RWPE1 (cell line): Measurements from ENCODE around the gene AK2.

ENCODE experiments used
- CTCF ChIA-PET: fragments of 350-600 bp; sonication (Branson Sonifier 250); formaldehyde crosslinking; extraction: SDS; loops from one replicate; lab custom pipeline; 2021; lab: Yijun Ruan, JAX
- POLR2A ChIA-PET: fragments of 400-600 bp; formaldehyde crosslinking; extraction: SDS; loops from one replicate; lab custom pipeline; 2020; ENCODE audit warnings: antibody characterized with exemption; ENCODE audit not compliant: low non-redundant PET; lab: Yijun Ruan, JAX
- DNase-seq: peaks from one replicate; pipeline ENCODE4 v3.0.0; 2012; ENCODE audit warnings: low spot score
- H3K27ac ChIP-seq: fragments of 450-650 bp; 2 replicates; pipeline ENCODE4 v1.5.1; 2017
- TF ChIP-seq, protein P1 (sequence below): fragments of 450-650 bp; conservative IDR thresholded peaks from 2 replicates; pipeline ENCODE4 v1.5.1; 2017; ENCODE audit warnings: low read depth, mild to moderate bottlenecking

Gene AK2

DNA sequence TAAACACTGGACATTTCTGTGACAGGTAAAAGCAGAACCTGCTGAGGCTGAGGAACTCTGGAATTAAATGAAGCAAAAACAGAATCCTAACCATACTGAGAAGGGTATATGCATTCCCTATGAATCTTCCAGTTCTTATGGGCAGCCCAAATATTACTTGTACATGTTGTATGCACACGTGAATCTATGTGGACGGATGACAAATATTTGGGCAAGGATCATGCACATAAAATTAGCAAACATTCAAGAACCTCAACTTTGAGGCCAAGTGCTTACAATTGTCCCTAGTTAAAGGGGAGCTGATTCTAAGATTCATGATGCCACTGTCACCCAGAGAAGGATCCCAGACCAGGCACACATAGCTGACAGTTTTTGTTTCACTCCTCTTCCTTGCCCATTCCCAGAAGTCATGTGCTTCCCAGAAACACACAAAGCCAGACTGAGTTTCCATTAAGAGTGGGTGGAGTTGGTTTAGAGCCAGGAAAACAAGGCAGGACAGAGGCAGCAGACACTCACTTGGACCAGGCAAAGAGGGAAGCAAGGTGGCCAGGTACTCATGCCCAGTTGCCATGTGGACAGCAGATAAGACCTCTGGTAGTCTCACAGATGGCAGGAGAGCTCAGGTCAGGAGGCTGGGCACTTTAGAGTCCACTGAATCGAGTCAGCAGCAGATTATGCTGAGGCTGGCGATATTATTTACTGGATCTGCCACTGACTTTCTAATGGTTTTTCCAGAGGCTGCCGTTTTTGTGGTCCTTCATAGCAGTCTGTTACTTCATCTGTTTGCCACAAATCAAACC is 25.6 kb downstream of the AK2 start:
- ChIA-PET POLR2A (no interaction called here), CTCF (interaction anchor here (0.5 kb wide), 1 partner anchor 19 kb away, joined by 3 read pairs; no protein-coding TSS in a partner anchor)
- TF ChIP-seq, protein P1, sequence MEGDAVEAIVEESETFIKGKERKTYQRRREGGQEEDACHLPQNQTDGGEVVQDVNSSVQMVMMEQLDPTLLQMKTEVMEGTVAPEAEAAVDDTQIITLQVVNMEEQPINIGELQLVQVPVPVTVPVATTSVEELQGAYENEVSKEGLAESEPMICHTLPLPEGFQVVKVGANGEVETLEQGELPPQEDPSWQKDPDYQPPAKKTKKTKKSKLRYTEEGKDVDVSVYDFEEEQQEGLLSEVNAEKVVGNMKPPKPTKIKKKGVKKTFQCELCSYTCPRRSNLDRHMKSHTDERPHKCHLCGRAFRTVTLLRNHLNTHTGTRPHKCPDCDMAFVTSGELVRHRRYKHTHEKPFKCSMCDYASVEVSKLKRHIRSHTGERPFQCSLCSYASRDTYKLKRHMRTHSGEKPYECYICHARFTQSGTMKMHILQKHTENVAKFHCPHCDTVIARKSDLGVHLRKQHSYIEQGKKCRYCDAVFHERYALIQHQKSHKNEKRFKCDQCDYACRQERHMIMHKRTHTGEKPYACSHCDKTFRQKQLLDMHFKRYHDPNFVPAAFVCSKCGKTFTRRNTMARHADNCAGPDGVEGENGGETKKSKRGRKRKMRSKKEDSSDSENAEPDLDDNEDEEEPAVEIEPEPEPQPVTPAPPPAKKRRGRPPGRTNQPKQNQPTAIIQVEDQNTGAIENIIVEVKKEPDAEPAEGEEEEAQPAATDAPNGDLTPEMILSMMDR = no peak
- DNase-seq = no peak
- peak overlapping the region; percentile 61 for H3K27ac ChIP-seq

- CTCF ChIA-PET = interaction anchor here (0.6 to 1.1 kb wide), 3 partner anchors 17 to 180 kb away, joined by 4 read pairs; no protein-coding TSS in a partner anchor
- H3K27ac ChIP-seq = no peak overlapping the region
- TF ChIP-seq, protein P1 = no peak
- POLR2A ChIA-PET = no interaction called here
- DNase-seq = no peak
Measured at GRCh38 chr1:33009561-33009960, 27.1 kb downstream of the AK2 start.

DNA sequence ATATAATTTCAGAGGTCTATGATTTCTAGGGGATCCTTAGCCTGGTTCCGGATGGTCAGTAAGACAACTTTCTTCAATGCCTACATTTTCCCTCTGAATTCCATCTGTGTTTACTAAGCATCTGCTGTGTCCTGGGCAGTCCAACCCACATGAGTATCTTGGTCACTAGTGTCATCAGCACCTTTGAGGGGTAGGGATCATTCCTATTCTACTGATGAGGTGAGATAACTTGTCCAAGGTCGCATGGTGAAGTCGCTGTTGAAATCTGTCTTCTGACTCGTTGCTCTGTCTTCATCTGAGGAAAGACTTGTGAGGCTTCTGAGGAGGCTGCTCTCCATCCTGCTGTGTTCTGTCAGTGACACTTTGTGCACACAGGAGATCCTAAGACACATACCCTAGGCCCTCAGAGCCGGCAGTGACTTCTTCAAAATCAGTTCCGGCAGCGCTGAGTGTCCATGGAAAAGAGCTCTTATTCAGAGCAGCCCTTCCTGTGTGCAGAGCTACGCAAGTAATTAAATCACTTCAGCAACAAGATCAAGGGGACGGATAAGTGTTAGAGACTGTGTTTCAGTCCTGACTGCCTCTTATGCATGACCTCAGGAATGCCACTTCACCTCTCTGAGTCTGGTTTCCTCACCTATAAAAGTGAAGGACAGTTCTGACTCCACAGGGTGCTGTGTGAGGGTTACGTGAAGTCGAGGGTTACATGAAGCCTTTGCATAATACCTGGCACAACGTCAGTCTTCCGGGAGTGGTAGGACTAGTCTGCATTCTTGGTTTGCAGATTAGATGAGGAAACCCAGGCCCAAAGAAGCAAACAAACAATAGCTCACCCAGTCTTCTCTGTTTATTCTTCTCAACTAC is 28.4 kb downstream of the AK2 start:
- TF ChIP-seq, protein P1 = no peak
- ChIA-PET CTCF (interaction anchor here (1.0 to 1.1 kb wide), 2 partner anchors 16 to 46 kb away, joined by 4 to 5 read pairs; no protein-coding TSS in a partner anchor), POLR2A (interaction anchor here (0.9 to 1.4 kb wide), 2 partner anchors 28 to 45 kb away, joined by 3 to 6 read pairs; no protein-coding TSS in a partner anchor)
- H3K27ac ChIP-seq = peak overlapping the region; percentile 46
- no peak for DNase-seq

- peak; percentile 95 for DNase-seq
- CTCF ChIA-PET = interaction anchor here (0.6 to 1.1 kb wide), 8 partner anchors 9 to 286 kb away, joined by 3 to 6 read pairs (median 4); no protein-coding TSS in a partner anchor
- POLR2A ChIA-PET = interaction anchor here (0.6 to 1.4 kb wide), 5 partner anchors 15 to 92 kb away, joined by 3 to 6 read pairs (median 3); no protein-coding TSS in a partner anchor
- TF ChIP-seq, protein P1 = peak; percentile 60
- H3K27ac ChIP-seq = peak overlapping the region; percentile 89
Measured at GRCh38 chr1:33007190-33008050, 29.3 kb downstream of the AK2 start.

DNA sequence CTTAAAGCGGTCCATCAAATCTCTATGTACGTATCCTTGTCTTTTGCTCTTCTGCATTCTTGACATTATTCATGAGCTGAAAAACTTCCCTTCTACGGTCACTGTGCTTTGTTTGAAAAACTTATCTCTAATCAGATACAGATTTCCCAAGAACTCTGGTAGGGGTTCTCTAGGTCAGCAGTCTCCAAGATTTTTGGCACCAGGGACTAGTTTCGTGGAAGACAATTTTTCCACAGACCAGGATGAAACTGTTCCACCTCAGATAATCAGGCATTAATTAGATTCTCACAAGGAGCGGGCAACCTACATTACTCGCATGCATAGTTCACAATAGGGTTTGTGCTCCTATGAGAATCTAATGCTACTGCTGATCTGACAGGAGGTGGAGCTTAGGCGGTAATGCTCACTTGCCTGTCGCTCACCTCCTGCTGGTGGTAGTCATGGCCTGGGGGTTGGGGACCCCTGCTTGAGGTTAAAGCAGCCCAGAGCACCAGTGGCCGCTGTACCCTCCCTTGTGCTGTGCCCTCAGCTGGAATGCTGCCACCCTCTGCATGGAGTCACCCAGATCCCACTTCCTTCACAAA is 30.8 kb downstream of the AK2 start:
- TF ChIP-seq, protein P1 = no peak
- POLR2A ChIA-PET = no interaction called here
- CTCF ChIA-PET = interaction anchor here (0.6 to 1.4 kb wide), 3 partner anchors 62 to 81 kb away, joined by 3 to 8 read pairs (median 6); no protein-coding TSS in a partner anchor
- no peak for DNase-seq
- H3K27ac ChIP-seq = peak overlapping the region; percentile 89
